IPS-NIHi11 (cell line): Measurements from ENCODE around the gene COL6A6.

Experiments used
- DNase-seq: peaks from one replicate; pipeline ENCODE4 v3.0.0; 2012; ENCODE audit warnings: mixed read lengths, low spot score

Gene COL6A6, protein sequence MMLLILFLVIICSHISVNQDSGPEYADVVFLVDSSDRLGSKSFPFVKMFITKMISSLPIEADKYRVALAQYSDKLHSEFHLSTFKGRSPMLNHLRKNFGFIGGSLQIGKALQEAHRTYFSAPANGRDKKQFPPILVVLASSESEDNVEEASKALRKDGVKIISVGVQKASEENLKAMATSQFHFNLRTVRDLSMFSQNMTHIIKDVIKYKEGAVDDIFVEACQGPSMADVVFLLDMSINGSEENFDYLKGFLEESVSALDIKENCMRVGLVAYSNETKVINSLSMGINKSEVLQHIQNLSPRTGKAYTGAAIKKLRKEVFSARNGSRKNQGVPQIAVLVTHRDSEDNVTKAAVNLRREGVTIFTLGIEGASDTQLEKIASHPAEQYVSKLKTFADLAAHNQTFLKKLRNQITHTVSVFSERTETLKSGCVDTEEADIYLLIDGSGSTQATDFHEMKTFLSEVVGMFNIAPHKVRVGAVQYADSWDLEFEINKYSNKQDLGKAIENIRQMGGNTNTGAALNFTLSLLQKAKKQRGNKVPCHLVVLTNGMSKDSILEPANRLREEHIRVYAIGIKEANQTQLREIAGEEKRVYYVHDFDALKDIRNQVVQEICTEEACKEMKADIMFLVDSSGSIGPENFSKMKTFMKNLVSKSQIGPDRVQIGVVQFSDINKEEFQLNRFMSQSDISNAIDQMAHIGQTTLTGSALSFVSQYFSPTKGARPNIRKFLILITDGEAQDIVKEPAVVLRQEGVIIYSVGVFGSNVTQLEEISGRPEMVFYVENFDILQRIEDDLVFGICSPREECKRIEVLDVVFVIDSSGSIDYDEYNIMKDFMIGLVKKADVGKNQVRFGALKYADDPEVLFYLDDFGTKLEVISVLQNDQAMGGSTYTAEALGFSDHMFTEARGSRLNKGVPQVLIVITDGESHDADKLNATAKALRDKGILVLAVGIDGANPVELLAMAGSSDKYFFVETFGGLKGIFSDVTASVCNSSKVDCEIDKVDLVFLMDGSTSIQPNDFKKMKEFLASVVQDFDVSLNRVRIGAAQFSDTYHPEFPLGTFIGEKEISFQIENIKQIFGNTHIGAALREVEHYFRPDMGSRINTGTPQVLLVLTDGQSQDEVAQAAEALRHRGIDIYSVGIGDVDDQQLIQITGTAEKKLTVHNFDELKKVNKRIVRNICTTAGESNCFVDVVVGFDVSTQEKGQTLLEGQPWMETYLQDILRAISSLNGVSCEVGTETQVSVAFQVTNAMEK (N-terminal part only)

GRCh38 chr3:130516645-130517512, at the start of gene COL6A6:
COL6A6 (plus strand) TSS chr3:130517177; CDS start chr3:130560365, 43,188 bp downstream.
- DNase-seq = peak; percentile 47

- no peak for DNase-seq
These were observed 48.7 kb upstream of the COL6A6 start for GRCh38 chr3:130468311-130468710.

DNA sequence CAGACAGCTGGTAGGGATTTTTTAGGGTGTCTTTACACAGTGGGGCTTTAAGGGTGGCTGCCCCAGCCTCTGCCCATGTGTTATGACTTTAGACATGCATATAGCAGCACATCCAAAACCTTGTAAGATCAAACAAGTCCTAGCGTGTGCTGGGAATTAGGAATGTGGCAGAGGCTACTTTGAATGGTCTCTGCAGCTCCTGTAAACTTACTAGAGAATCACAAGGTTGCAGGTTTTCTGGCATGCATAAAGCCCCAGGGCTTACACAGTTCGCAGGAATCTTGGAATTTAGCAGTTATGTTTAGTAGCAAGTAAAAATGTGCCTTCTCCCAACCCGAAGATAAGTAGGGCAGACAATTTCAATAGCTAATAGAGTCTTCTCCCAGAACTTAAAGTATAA, 46.9 kb upstream of the COL6A6 start:
- no peak for DNase-seq

- no peak for DNase-seq
These were observed 43.6 kb upstream of the COL6A6 start for GRCh38 chr3:130473416-130473815.

GRCh38 chr3:130480736-130481135, 36.2 kb upstream of the COL6A6 start:
- peak; percentile 81 for DNase-seq

GRCh38 chr3:130488288-130488687, 28.7 kb upstream of the COL6A6 start:
- no peak for DNase-seq

DNA sequence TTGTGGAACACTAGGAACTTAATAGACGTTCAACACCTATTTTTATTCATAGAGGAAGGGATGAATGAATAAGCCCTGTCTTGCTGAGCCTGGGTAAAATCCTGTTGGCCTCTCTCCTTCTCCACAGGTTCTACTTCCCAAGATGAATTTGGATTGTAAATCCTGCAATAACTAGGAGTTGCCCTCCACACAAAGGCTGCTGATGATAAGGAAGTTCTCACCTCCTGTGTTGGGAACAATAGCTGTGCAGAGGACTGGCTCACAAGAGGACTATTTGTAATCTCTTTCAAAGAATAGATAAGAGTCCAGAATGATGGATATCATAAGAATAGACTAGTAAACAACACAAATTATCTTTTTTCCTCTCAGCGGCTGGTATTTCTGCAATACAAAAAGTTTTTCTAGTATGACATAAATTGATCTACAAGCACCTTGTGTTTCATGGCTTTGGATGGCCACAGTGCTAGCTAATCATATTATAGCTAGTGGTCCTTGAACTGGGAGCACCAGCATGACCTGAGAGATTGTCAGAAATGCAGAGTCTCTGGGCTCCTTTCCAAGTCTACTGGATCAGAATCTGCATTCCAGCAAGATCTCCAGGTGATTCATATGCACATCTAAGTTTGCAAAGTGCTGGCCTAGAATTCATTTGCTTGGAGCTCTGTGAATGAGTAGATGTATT, 28.1 kb upstream of the COL6A6 start:
- DNase-seq = no peak

GRCh38 chr3:130490241-130490640, 26.7 kb upstream of the COL6A6 start:
- no peak for DNase-seq

DNA sequence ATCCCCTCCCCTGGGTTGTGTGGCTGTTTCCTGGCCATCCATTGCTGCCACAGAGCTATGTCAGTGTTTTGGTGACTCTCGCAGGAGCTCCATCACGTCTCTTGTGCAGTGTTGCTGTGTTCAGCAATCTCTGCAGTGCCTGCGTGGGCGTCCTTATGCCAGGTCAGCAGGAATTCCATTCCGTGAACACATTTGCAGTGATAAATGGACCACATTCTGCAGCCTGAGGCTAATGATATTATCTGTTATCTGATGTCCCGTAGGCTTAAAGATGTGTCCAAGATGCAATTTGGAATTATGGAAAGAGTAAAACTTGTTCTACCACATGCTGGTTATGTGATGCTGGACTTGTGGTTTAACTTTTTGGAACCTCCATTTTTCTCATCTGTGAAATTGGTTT, 25.5 kb upstream of the COL6A6 start:
- DNase-seq = no peak

DNA sequence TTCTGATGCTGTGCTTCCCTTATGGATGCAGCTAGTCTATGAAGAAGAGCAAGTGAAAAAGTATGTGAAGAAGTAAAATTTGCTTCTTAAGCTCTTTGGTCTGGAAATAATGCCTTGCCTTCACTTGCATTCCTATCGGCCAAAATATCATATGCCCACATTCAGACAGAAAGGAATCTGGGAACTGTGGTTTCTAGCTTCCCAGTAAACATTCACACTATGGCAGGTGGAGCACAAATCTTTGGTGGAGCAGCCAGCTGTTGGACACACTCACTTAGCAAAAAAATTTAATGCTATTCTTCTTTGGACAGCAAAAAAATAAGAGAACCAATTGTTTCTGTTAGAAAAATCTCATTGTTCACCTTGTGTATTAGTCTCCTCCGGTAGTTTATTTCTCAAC, 12.3 kb upstream of the COL6A6 start:
- no peak for DNase-seq

- no peak for DNase-seq
These were observed 10.9 kb upstream of the COL6A6 start for GRCh38 chr3:130506031-130506430.

- DNase-seq = no peak
These were observed 9.2 kb upstream of the COL6A6 start for GRCh38 chr3:130507746-130508145.

GRCh38 chr3:130509008-130509407, 8.0 kb upstream of the COL6A6 start:
- no peak for DNase-seq

- no peak for DNase-seq
These were observed 2.3 kb upstream of the COL6A6 start for GRCh38 chr3:130514681-130515080.

GRCh38 chr3:130515755-130516154, 1.2 kb upstream of the COL6A6 start:
- DNase-seq = no peak

GRCh38 chr3:130517602-130518001, 625 bp downstream of the COL6A6 start:
- peak; percentile 6 for DNase-seq

- no peak for DNase-seq
These were observed 2.8 kb downstream of the COL6A6 start for GRCh38 chr3:130519754-130520153.

- no peak for DNase-seq
These were observed 5.4 kb downstream of the COL6A6 start for GRCh38 chr3:130522399-130522798.

GRCh38 chr3:130527426-130527825, 10.4 kb downstream of the COL6A6 start:
- DNase-seq = no peak

GRCh38 chr3:130528120-130528519, 11.1 kb downstream of the COL6A6 start:
- DNase-seq = no peak
